ENCODE results near the gene MRTFA.
A peak's percentile ranks its signal among the peaks of the same experiment; 100 is the strongest.

The MRTFA gene

DNA sequence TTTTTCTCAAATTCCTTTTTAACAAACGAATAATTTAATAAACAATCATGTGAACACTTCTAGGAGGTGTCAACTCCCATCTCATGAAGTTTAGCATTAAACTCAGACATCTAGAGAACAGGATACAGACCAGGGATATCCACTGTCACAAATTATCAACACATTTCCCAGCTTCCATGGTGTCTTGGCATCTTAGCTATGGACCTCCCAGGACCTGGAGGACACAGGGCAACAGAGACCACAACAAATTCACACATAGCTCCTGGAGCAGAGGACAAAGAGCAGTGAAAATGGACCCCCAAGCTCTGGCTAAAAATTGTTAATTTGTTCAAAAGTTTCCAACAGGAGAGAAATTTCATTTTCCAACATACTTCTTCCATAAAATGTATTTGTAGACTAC, 163.9 kb downstream of the MRTFA start:
- peaks cover 7% of the 10 kb centered on the region for H3K36me3 Mint-ChIP-seq (ENCODE audit: insufficient read depth)
- DNase-seq: no peak
- no peak overlapping the region for H3K4me3 Mint-ChIP-seq
- peaks cover 3 to 6% of the 10 kb centered on the region in 2 donors for H3K4me1 Mint-ChIP-seq (ENCODE audit: low read depth in 2 of 2)
- H3K27ac Mint-ChIP-seq: peak overlapping the region in 1 of 2 donors; percentile 53
- no peak for ATAC-seq (replicated peaks)
- H3K27me3 Mint-ChIP-seq: no peaks in the 10 kb centered on the region
- no peaks in the 10 kb centered on the region for H3K9me3 Mint-ChIP-seq

DNA sequence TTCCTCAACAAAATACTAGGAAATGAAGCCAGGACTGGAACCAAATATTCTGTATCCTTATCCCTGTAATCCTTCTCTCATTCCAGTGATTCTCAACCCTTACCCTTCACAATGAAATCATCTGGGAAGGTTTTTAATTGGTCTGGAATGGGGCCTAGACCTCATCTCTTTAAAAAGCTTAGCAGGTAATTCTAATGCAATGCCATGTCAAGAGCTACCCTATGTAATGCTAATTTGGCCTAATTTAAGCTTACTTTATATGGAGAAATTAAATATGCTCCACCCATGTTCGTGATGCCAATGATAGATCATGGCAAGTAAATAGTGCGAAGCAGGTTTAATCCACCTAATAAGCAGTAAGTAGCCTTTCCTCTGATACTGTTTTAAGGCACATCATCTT, 164.5 kb downstream of the MRTFA start:
- DNase-seq: no peak
- no peak for ATAC-seq (replicated peaks)
- Mint-ChIP-seq H3K27ac (peak overlapping the region in 1 of 2 donors; percentile 53), H3K4me3 (no peak overlapping the region), H3K27me3 (no peaks in the 10 kb centered on the region), H3K36me3 (ENCODE audit: insufficient read depth) (peaks cover 7% of the 10 kb centered on the region), H3K4me1 (ENCODE audit: low read depth in 2 of 2) (peaks cover 3 to 4% of the 10 kb centered on the region in 2 donors), H3K9me3 (no peaks in the 10 kb centered on the region)

DNA sequence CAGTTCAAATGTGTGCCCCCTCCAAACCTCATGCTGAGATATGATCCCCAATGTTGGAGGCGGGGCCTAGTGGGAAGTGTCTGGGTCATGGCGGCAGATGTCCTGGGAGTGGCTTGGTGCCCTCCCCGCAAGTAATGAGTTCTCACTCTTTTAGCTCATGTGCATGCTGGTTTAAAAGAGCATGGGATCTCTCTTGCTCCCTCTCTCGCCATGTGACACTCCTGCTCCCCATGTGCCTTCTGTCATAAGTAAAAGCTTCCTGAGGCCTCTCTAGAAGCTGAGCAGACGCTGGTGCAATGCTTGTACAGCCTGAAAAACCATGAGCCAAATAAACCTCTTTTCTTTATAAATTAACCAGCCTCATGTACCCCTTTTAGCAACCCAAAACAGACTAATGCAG, 167.3 kb downstream of the MRTFA start:
- no peak for ATAC-seq (replicated peaks)
- H3K4me1 Mint-ChIP-seq (ENCODE audit: low read depth in 2 of 2): peaks cover 9 to 10% of the 10 kb centered on the region in 2 donors
- no peaks in the 10 kb centered on the region for H3K27me3 Mint-ChIP-seq

DNA sequence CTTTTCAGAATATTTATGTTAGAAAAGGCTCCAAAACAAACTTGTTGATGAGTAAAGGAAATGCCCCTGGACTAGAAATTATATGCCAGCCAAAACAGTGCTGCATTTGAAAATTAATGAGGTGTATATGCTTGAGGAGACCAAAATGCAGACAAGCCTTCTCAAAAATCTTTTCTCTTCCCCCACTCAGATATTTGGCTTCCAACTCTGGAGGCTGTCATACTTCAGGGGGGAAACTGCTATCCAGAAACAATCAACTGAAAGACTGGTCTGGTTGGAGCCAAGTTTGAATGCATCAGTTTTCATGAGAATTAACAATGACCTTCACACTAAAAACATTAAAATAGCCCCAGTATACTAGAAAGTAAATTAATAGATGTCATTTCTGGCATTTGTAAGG, 167.9 kb downstream of the MRTFA start:
- H3K27me3 Mint-ChIP-seq: no peaks in the 10 kb centered on the region
- H3K4me1 Mint-ChIP-seq (ENCODE audit: low read depth in 2 of 2): peaks cover 9 to 10% of the 10 kb centered on the region in 2 donors
- no peak overlapping the region for H3K27ac Mint-ChIP-seq
- H3K4me3 Mint-ChIP-seq: no peak overlapping the region
- DNase-seq (no peak), ATAC-seq (replicated peaks) (no peak)
- H3K9me3 Mint-ChIP-seq: no peaks in the 10 kb centered on the region
- H3K36me3 Mint-ChIP-seq (ENCODE audit: insufficient read depth): peaks cover 7% of the 10 kb centered on the region

More for the DNA sequence above, 167.3 kb downstream of the MRTFA start:
- no peak for DNase-seq
- H3K4me3 Mint-ChIP-seq: no peak overlapping the region
- H3K36me3 Mint-ChIP-seq (ENCODE audit: insufficient read depth): peaks cover 7% of the 10 kb centered on the region
- H3K27ac Mint-ChIP-seq: no peak overlapping the region
- no peaks in the 10 kb centered on the region for H3K9me3 Mint-ChIP-seq

DNA sequence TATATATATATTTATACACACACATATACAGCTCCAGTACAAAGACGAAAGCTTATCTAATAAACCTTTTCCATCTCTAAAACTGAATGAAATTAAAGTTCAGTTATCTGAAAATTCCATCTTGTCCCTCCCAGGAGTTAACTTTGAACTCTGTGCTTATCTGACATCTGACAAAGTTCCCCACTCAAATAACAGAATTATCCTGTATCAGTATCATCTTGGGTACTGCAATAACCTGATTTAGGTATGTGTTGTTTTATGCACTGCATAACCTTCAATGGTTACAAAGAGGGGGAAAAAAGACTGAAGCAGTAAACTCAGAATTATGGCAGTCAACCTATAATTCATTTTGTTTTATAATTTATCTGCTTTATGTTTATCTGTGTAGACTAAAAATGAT, 169.5 kb downstream of the MRTFA start:
- no peak overlapping the region for H3K4me3 Mint-ChIP-seq
- no peaks in the 10 kb centered on the region for H3K9me3 Mint-ChIP-seq
- H3K27me3 Mint-ChIP-seq: no peaks in the 10 kb centered on the region
- H3K4me1 Mint-ChIP-seq (ENCODE audit: low read depth in 2 of 2): peaks cover 21 to 24% of the 10 kb centered on the region in 2 donors
- ATAC-seq (replicated peaks) (no peak), DNase-seq (no peak)
- peaks cover 10% of the 10 kb centered on the region for H3K36me3 Mint-ChIP-seq (ENCODE audit: insufficient read depth)
- no peak overlapping the region for H3K27ac Mint-ChIP-seq

DNA sequence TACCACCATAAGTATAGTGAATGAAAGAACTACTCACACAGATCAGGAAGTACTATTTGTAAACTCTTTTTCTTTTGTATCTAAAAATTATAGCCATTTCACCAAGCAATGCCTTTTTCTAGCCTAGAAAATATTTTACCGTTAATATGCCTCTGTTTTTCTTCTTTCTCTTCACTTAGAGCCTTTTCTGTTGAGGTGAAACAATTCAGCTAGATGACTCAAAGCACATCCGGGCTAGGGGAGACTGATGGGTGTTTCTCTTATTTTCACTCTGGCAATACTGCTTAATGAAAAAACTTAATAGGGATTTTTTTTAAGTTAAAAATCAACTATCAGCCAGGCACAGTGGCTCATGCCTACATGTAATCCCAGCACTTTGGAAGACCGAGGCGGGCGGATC, 172.8 kb downstream of the MRTFA start:
- Mint-ChIP-seq H3K4me3 (peak overlapping the region; percentile 88 to 90), H3K9me3 (no peaks in the 10 kb centered on the region), H3K27me3 (no peaks in the 10 kb centered on the region), H3K4me1 (ENCODE audit: low read depth in 2 of 2) (peaks cover 34 to 45% of the 10 kb centered on the region in 2 donors), H3K36me3 (ENCODE audit: insufficient read depth) (peaks cover 16% of the 10 kb centered on the region), H3K27ac (peak overlapping the region; percentile 76 to 87)
- no peak for DNase-seq
- peak; percentile 71 for ATAC-seq (replicated peaks)

DNA sequence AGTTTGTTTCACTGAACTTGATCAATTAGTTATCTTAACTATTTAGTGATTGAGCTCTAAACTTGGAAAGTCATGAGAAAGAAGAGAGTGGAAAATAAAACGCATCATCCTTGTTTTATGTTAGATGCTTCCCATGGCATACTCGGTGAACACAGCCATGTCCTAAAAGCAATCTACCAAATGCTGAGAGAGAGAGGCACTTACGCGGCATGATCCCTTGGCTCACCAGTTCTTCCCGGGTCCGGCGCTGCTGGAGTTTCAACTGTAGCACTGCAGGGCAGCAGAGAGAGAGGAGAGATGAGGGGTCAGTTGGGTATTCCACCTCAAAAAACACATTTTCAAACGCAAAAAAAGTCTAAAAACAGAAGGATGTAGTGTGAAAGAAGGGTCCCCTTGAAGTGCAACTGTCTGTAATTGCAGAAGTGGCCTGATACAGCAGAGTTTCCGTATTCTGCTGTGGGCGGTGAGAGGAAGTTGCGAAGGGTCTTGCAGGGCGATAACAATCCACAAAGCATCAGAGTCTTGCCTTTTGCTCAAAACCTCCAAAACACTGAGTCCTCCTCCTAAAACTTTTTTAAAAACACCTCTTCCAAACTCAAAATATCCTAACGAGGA, 173.4 kb downstream of the MRTFA start:
- peak in 1 of 3 experiments; percentile 14 for DNase-seq

DNA sequence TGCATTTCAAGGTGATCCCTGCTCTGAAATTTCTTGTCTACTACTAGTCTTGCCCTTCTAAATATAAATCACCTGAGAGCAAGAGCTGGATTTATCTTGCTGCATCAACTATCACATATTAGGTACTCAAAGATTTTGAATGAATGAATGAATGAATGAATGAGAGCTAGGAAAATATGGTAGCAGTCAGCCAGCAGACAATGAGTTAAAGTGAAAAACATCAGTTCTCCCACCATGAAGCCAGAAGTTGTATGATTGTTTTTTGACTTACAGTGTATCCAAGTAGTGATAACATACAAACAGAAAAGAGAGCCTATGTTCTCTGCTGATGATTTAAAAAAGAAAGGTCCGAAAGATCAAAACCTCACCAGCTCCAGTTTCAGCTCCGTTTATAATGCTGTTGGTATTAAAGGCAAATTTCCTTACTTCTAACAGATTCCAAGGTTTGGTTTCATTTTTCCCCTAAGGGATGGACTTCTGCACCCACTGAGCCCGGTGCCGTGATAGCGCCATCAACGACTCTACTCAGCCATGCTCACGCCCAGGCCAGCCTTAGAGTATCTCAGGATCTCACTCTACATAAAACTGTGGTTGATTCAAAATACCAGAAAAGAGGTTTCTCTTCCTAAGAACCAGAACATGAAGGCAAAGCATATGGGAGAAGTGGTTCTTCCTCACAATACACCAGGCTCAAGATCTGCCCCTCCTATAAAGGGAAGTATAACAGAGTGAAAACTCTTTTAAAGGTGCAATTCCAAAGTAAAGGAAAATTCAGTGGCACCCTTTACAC, 174.1 kb downstream of the MRTFA start:
- Mint-ChIP-seq H3K27me3 (no peaks in the 10 kb centered on the region), H3K4me1 (ENCODE audit: low read depth in 2 of 2) (peaks cover 45 to 57% of the 10 kb centered on the region in 2 donors), H3K4me3 (peak overlapping the region; percentile 88 to 90), H3K9me3 (no peaks in the 10 kb centered on the region), H3K36me3 (ENCODE audit: insufficient read depth) (peaks cover 12% of the 10 kb centered on the region), H3K27ac (peak overlapping the region; percentile 76 to 87)
- DNase-seq (no peak), ATAC-seq (replicated peaks) (peak; percentile 67)

More for the DNA sequence above, 173.4 kb downstream of the MRTFA start:
- Mint-ChIP-seq H3K4me1 (ENCODE audit: low read depth in 2 of 2) (peaks cover 40 to 50% of the 10 kb centered on the region in 2 donors), H3K36me3 (ENCODE audit: insufficient read depth) (peaks cover 16% of the 10 kb centered on the region), H3K4me3 (peak overlapping the region; percentile 88 to 90), H3K27ac (peak overlapping the region; percentile 76 to 87), H3K27me3 (no peaks in the 10 kb centered on the region), H3K9me3 (no peaks in the 10 kb centered on the region)
- ATAC-seq (replicated peaks): peak; percentile 83

DNA sequence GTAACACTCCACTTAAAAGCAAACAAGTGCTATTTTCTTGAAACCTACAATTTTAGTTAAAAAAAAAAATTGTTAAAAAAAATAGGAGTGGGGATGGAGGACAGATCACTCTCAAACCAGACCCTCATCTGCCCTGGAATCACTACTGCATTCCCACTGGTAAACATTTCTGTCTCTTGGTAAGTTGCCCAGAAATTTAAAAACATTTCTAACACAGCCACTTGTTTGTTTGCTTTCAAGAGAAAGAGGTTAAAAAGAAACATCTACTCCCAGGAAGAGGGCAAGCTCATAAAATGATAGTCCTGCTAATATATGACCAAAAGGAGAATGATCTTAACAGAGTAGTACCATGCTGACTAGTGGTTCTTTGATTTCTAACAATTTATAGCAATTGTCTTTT, 182.8 kb downstream of the MRTFA start:
- no peak for DNase-seq
- no peak overlapping the region for H3K4me3 Mint-ChIP-seq
- H3K27ac Mint-ChIP-seq: peak overlapping the region in 1 of 2 donors; percentile 2
- peaks cover 11% of the 10 kb centered on the region for H3K36me3 Mint-ChIP-seq (ENCODE audit: insufficient read depth)
- ATAC-seq (replicated peaks): no peak
- H3K27me3 Mint-ChIP-seq: no peaks in the 10 kb centered on the region
- no peaks in the 10 kb centered on the region for H3K9me3 Mint-ChIP-seq
- peaks cover 43 to 65% of the 10 kb centered on the region in 2 donors for H3K4me1 Mint-ChIP-seq (ENCODE audit: low read depth in 2 of 2)

DNA sequence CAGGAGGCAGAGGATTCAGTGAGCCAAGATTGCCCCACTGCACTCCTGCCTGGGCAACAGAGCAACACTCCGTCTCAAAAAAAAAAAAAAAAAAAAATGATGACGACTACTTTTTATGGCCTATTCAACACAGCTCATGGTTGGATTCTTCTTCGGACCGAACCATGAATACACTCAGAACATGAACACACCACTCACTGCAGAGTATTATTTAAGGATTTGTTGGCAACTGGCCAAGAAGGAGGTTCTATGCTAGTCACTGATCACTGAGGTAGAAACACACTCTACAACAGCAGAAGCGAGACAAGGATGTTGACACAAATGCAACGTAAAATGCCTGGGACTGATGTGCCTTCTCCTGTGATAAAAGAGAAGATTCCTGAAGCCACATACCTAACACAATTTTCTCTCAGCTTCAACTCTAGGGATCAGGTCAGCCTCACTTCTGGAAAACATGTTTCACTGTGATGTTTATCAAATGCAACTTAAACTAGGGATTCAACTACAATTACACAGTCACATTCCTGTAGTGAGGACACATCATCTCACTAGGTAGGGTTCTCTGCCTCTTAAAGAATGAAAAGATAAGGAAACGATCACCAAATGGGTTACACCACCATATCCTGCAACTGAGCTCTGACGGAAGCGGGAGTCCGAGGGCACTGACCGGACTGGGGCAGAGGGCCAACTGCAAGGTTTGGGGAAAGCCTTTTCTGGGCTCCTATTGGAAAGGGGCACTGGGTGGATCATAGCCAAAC, 183.6 kb downstream of the MRTFA start:
- no peak for ATAC-seq (replicated peaks)
- H3K27me3 Mint-ChIP-seq: no peaks in the 10 kb centered on the region
- H3K4me3 Mint-ChIP-seq: peak overlapping the region in 1 of 2 donors; percentile 5

DNA sequence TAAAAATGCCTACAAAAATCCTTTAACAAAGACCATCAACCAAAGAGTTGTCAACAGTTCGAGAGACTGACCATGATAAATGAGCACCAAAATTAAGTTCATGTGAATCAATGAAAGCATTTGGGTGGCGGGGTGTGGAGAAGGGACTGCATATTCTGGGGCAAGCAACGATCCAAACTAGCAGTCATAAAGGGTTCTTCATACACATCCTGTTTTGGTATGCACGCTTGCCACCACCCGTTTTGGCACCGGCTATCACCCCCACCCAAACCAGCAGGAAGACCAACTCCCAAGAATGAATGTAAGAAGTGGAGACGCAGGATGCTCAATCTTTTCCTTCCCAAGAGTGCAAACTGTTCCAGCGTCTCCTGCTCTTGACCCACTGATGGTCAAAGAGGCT, 185.3 kb downstream of the MRTFA start:
- ATAC-seq (replicated peaks) (peak; percentile 55), DNase-seq (no peak)
- H3K27me3 Mint-ChIP-seq: no peaks in the 10 kb centered on the region
- H3K27ac Mint-ChIP-seq: peak overlapping the region; percentile 26 to 77
- no peaks in the 10 kb centered on the region for H3K9me3 Mint-ChIP-seq
- peaks cover 41 to 69% of the 10 kb centered on the region in 2 donors for H3K4me1 Mint-ChIP-seq (ENCODE audit: low read depth in 2 of 2)
- peak overlapping the region; percentile 63 to 67 for H3K4me3 Mint-ChIP-seq
- peaks cover 8% of the 10 kb centered on the region for H3K36me3 Mint-ChIP-seq (ENCODE audit: insufficient read depth)

More for the DNA sequence above, 183.6 kb downstream of the MRTFA start:
- peaks cover 11% of the 10 kb centered on the region for H3K36me3 Mint-ChIP-seq (ENCODE audit: insufficient read depth)
- peak overlapping the region; percentile 2 to 46 for H3K27ac Mint-ChIP-seq
- DNase-seq: no peak
- H3K4me1 Mint-ChIP-seq (ENCODE audit: low read depth in 2 of 2): peaks cover 35 to 61% of the 10 kb centered on the region in 2 donors
- H3K9me3 Mint-ChIP-seq: no peaks in the 10 kb centered on the region

DNA sequence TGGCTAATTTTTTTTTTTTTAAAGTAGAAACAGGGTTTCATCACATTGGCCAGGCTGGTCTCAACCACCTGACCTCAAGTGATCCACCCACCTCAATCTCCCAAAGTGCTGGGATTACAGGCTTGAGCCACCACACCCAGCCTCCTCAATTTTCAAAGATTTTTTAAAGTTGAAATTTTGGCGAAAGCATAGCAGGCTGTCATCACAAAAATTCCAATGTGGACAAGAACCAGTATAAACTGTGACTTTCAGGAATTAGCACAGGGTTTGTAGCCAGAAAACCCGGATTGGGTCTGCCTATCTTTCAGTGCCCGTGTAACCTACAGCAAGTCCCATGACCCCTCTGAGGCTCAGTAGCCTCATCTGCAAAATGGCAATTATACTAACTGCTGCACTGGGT, 185.9 kb downstream of the MRTFA start:
- Mint-ChIP-seq H3K9me3 (no peaks in the 10 kb centered on the region), H3K27me3 (no peaks in the 10 kb centered on the region), H3K4me1 (ENCODE audit: low read depth in 2 of 2) (peaks cover 43 to 69% of the 10 kb centered on the region in 2 donors), H3K4me3 (peak overlapping the region; percentile 63 to 67), H3K27ac (peak overlapping the region; percentile 26 to 77), H3K36me3 (ENCODE audit: insufficient read depth) (peaks cover 8% of the 10 kb centered on the region)
- ATAC-seq (replicated peaks) (no peak), DNase-seq (no peak)

DNA sequence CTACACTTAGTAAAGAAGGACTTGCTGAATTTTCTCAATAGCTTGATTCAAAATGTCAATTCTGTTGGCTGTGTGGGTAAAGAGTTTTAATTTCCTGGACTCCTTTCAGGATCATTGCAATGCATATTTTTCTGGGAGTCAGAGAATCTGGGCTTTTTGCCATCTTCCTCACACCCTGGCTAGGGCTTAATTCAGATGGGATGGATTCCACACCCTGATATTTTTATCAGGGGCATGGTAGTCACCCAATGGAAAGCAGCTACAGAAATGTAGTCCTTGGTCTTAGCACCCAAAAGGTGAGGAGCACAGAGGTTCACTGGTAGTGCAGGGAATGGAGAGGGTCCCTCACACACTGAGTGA, 186.9 kb downstream of the MRTFA start:
- H3K27me3 Mint-ChIP-seq: no peaks in the 10 kb centered on the region
- peak overlapping the region; percentile 13 to 35 for H3K27ac Mint-ChIP-seq

More for the DNA sequence above, 186.9 kb downstream of the MRTFA start:
- H3K4me1 Mint-ChIP-seq (ENCODE audit: low read depth in 2 of 2): peaks cover 43 to 71% of the 10 kb centered on the region in 2 donors
- ATAC-seq (replicated peaks) (no peak), DNase-seq (no peak)
- H3K4me3 Mint-ChIP-seq: peak overlapping the region in 1 of 2 donors; percentile 29
- H3K36me3 Mint-ChIP-seq (ENCODE audit: insufficient read depth): peaks cover 8% of the 10 kb centered on the region
- H3K9me3 Mint-ChIP-seq: no peaks in the 10 kb centered on the region

Data from effector memory CD8-positive, alpha-beta T cell (primary cell).